GM12872 (cell line): ENCODE results near the gene MRPL12.

Source experiments
- TF ChIP-seq, protein P1 (sequence below): IDR thresholded peaks from 3 replicates; pipeline ENCODE4 v1.5.1; 2011; ENCODE audit warnings: low read depth, mild to moderate bottlenecking, low read length, moderate library complexity; ENCODE audit not compliant: insufficient read depth

MRPL12 gene

GRCh38 chr17:81716674-81716996, 13.5 kb downstream of the MRPL12 start:
- TF ChIP-seq, protein P1, sequence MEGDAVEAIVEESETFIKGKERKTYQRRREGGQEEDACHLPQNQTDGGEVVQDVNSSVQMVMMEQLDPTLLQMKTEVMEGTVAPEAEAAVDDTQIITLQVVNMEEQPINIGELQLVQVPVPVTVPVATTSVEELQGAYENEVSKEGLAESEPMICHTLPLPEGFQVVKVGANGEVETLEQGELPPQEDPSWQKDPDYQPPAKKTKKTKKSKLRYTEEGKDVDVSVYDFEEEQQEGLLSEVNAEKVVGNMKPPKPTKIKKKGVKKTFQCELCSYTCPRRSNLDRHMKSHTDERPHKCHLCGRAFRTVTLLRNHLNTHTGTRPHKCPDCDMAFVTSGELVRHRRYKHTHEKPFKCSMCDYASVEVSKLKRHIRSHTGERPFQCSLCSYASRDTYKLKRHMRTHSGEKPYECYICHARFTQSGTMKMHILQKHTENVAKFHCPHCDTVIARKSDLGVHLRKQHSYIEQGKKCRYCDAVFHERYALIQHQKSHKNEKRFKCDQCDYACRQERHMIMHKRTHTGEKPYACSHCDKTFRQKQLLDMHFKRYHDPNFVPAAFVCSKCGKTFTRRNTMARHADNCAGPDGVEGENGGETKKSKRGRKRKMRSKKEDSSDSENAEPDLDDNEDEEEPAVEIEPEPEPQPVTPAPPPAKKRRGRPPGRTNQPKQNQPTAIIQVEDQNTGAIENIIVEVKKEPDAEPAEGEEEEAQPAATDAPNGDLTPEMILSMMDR: no peak

- TF ChIP-seq, protein P1: no peak
Measured at GRCh38 chr17:81717049-81717765, 14.0 kb downstream of the MRPL12 start.

- TF ChIP-seq, protein P1: no peak
Measured at GRCh38 chr17:81717766-81718089, 14.6 kb downstream of the MRPL12 start.

- TF ChIP-seq, protein P1: no peak
Measured at GRCh38 chr17:81719410-81720266, 16.5 kb downstream of the MRPL12 start.

GRCh38 chr17:81720267-81721071, 17.3 kb downstream of the MRPL12 start:
- TF ChIP-seq, protein P1: no peak

DNA sequence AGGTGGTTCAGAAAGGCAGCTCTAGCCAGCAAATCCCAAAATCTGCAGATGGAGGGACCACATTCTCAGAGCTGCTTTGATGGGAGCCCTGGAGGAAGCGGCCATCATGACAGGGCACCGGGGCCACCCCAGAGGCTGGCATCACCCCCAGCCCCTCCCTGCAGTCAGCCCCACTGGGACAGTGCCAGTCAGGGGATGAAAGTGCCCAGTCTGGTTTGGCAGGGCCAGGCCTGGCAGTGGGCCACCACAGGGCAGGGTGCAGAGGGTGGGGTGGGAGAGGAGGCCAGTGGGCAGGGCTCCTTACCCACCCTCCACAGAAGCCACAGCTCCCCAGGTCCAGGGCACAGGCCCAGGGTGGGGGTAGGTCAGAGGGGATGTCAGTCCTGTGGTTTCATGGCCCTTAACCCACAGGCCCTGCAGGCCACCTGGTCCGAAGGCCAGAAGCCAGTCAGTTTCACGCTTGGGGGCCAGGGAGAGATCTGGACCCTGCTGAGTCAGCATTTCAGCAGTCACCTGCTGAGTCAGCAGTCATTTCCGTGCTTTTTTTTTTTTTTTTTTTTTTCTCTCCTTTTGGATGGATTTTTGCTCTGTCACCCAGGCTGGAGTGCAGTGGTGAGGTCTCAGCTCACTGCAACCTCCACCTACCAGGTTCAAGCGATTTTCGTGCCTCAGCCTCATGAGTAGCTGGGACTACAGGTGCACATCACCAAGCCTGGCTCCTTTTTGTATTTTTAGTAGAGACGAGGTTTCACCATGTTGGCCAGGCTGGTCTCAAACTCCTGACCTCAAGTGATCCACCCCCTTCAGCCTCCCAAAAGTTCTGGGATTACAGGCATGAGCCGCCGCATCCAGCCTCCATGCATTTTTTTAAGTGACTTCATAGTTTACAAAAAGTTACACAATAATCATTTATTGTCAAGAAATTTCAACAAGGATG, 19.3 kb downstream of the MRPL12 start:
- TF ChIP-seq, protein P1: no peak
